Neural cell (in vitro differentiated cells): ENCODE measurements around the gene FLT3. TPM values are rescaled to one million over a fixed set of nuclear protein-coding genes. Genes with fewer than 3 reads are reported as not detected.

Experiments used
- H2AFZ ChIP-seq: fragments of 200-600, 300-800 bp; sonication (generic), shearing (Covaris generic); 2 replicates; pipeline ENCODE4 v1.6.0; 2014; ENCODE audit warnings: low read depth, mild to moderate bottlenecking, antibody characterized with exemption, low read length, moderate library complexity
- H3F3A ChIP-seq: fragments of 200-600 bp; shearing (Covaris generic); 2 replicates; pipeline ENCODE4 v1.6.1; 2016; ENCODE audit warnings: mild to moderate bottlenecking, moderate library complexity, mixed read lengths, antibody characterized with exemption, low read length; ENCODE audit not compliant: insufficient read depth, poor library complexity, severe bottlenecking
- H3K27ac ChIP-seq: fragments of 200-600, 300-800 bp; sonication (generic), shearing (Covaris generic); 2 replicates; pipeline ENCODE4 v1.5.1; 2014; ENCODE audit warnings: mild to moderate bottlenecking, low read length, moderate library complexity
- H3K27me3 ChIP-seq: fragments of 300-800, 200-600 bp; sonication (generic), shearing (Covaris generic); 2 replicates; pipeline ENCODE4 v1.6.0; 2014; ENCODE audit warnings: mild to moderate bottlenecking, low read depth, low read length, moderate library complexity; ENCODE audit not compliant: insufficient read depth
- H3K36me3 ChIP-seq: fragments of 300-800, 200-600 bp; sonication (generic), shearing (Covaris generic); 2 replicates; pipeline ENCODE4 v1.5.1; 2014; ENCODE audit warnings: mild to moderate bottlenecking, antibody characterized with exemption, low read length, moderate library complexity; ENCODE audit not compliant: insufficient read depth
- H3K4me2 ChIP-seq: fragments of 300-800, 200-600 bp; sonication (generic), shearing (Covaris generic); 2 replicates; pipeline ENCODE4 v1.6.0; 2014; ENCODE audit warnings: mild to moderate bottlenecking, low read length
- H3K4me3 ChIP-seq: fragments of 300-800, 200-600 bp; sonication (generic), shearing (Covaris generic); 2 replicates; pipeline ENCODE4 v1.5.1; 2014; ENCODE audit warnings: mild to moderate bottlenecking, low read length, moderate library complexity
- H3K79me2 ChIP-seq: fragments of 200-600 bp; shearing (Covaris generic); replicated peaks from 2 replicates; pipeline ENCODE4 v1.6.0; 2014; ENCODE audit warnings: mild to moderate bottlenecking, low read length, moderate library complexity; ENCODE audit not compliant: insufficient read depth
- H3K9ac ChIP-seq: fragments of 300-800, 200-600 bp; sonication (generic), shearing (Covaris generic); 2 replicates; pipeline ENCODE4 v1.6.1; 2016; ENCODE audit warnings: mild to moderate bottlenecking, low read length, mixed read lengths
- H3K9me2 ChIP-seq: fragments of 200-600 bp; shearing (Covaris generic); 2 replicates; pipeline ENCODE4 v1.6.1; 2016; ENCODE audit warnings: mild to moderate bottlenecking, low read length, mixed read lengths; ENCODE audit not compliant: insufficient read depth
- H3K9me3 ChIP-seq: fragments of 200-600, 300-800 bp; sonication (generic), shearing (Covaris generic); 2 replicates; pipeline ENCODE4 v1.6.1; 2016; ENCODE audit warnings: mild to moderate bottlenecking, mixed run types, low read length, moderate library complexity, mixed read lengths
- H4K20me1 ChIP-seq: fragments of 200-600 bp; shearing (Covaris generic); 2 replicates; pipeline ENCODE4 v1.6.1; 2016; ENCODE audit warnings: mild to moderate bottlenecking, mixed run types; ENCODE audit not compliant: insufficient read depth
- EP300 ChIP-seq: fragments of 450-650 bp; conservative IDR thresholded peaks from 2 replicates; pipeline ENCODE4 v1.6.1; 2014; ENCODE audit warnings: antibody characterized with exemption, mild to moderate bottlenecking, moderate library complexity; ENCODE audit not compliant: poor library complexity, severe bottlenecking
- EZH2 ChIP-seq: fragments of 200-600, 300-800 bp; shearing (Covaris generic), sonication (generic); IDR thresholded peaks from 2 replicates; pipeline ENCODE4 v1.6.1; 2014; ENCODE audit warnings: antibody characterized with exemption, low read length, borderline replicate concordance, mild to moderate bottlenecking; ENCODE audit not compliant: insufficient read depth, poor library complexity, severe bottlenecking
- MXI1 ChIP-seq: fragments of 450-650 bp; conservative IDR thresholded peaks from 2 replicates; pipeline ENCODE4 v1.6.1; 2014; ENCODE audit warnings: antibody characterized with exemption, mild to moderate bottlenecking; ENCODE audit not compliant: poor library complexity, severe bottlenecking
- POLR2AphosphoS5 ChIP-seq: IDR thresholded peaks from 2 replicates; pipeline ENCODE4 v1.6.1; 2012
- RAD21 ChIP-seq: fragments of 450-650 bp; conservative IDR thresholded peaks from 2 replicates; pipeline ENCODE4 v1.6.1; 2014; ENCODE audit warnings: antibody characterized with exemption, mild to moderate bottlenecking, moderate library complexity
- SMC3 ChIP-seq: fragments of 450-650 bp; conservative IDR thresholded peaks from 2 replicates; pipeline ENCODE4 v1.6.1; 2014; ENCODE audit warnings: antibody characterized with exemption, mild to moderate bottlenecking, moderate library complexity; ENCODE audit not compliant: poor library complexity
- TAF1 ChIP-seq: IDR thresholded peaks from 2 replicates; pipeline ENCODE4 v1.6.1; 2012; ENCODE audit warnings: low read depth
- polyA plus RNA-seq: library from polyadenylated mRNA; depleted of rRNA; stranded (reverse); fragments of >200 nt; gene quantifications from 2 replicates; pipeline ENCODE4 v1.2.3, GENCODE V29; 2014
- TF ChIP-seq, protein P1 (sequence below): fragments of 450-650 bp; IDR thresholded peaks from 2 replicates; pipeline ENCODE4 v1.5.1; 2014; ENCODE audit warnings: antibody characterized with exemption, mild to moderate bottlenecking, moderate library complexity; ENCODE audit not compliant: poor library complexity, severe bottlenecking
- TF ChIP-seq, protein P2 (sequence below): IDR thresholded peaks from 2 replicates; pipeline ENCODE4 v1.6.1; 2012; ENCODE audit warnings: borderline replicate concordance

Gene FLT3
- polyA plus RNA-seq, 1 donor from 2014 or later: 0.41 TPM

GRCh38 chr13:28077231-28077630 lies 23.1 kb downstream of the FLT3 start:
- H3K9me3 ChIP-seq: no peaks in the 10 kb centered on the region
- no peak overlapping the region for H3K27ac ChIP-seq
- H3K4me2 ChIP-seq: no peak overlapping the region
- no peaks in the 10 kb centered on the region for H3F3A ChIP-seq
- TF ChIP-seq SMC3: no peak
- TF ChIP-seq POLR2AphosphoS5: no peak
- no peak for TF ChIP-seq MXI1
- no peak for TF ChIP-seq EP300
- TF ChIP-seq RAD21: no peak
- TF ChIP-seq, protein P1, sequence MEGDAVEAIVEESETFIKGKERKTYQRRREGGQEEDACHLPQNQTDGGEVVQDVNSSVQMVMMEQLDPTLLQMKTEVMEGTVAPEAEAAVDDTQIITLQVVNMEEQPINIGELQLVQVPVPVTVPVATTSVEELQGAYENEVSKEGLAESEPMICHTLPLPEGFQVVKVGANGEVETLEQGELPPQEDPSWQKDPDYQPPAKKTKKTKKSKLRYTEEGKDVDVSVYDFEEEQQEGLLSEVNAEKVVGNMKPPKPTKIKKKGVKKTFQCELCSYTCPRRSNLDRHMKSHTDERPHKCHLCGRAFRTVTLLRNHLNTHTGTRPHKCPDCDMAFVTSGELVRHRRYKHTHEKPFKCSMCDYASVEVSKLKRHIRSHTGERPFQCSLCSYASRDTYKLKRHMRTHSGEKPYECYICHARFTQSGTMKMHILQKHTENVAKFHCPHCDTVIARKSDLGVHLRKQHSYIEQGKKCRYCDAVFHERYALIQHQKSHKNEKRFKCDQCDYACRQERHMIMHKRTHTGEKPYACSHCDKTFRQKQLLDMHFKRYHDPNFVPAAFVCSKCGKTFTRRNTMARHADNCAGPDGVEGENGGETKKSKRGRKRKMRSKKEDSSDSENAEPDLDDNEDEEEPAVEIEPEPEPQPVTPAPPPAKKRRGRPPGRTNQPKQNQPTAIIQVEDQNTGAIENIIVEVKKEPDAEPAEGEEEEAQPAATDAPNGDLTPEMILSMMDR: no peak
- TF ChIP-seq EZH2: no peak
- TF ChIP-seq TAF1: no peak
- TF ChIP-seq, protein P2, sequence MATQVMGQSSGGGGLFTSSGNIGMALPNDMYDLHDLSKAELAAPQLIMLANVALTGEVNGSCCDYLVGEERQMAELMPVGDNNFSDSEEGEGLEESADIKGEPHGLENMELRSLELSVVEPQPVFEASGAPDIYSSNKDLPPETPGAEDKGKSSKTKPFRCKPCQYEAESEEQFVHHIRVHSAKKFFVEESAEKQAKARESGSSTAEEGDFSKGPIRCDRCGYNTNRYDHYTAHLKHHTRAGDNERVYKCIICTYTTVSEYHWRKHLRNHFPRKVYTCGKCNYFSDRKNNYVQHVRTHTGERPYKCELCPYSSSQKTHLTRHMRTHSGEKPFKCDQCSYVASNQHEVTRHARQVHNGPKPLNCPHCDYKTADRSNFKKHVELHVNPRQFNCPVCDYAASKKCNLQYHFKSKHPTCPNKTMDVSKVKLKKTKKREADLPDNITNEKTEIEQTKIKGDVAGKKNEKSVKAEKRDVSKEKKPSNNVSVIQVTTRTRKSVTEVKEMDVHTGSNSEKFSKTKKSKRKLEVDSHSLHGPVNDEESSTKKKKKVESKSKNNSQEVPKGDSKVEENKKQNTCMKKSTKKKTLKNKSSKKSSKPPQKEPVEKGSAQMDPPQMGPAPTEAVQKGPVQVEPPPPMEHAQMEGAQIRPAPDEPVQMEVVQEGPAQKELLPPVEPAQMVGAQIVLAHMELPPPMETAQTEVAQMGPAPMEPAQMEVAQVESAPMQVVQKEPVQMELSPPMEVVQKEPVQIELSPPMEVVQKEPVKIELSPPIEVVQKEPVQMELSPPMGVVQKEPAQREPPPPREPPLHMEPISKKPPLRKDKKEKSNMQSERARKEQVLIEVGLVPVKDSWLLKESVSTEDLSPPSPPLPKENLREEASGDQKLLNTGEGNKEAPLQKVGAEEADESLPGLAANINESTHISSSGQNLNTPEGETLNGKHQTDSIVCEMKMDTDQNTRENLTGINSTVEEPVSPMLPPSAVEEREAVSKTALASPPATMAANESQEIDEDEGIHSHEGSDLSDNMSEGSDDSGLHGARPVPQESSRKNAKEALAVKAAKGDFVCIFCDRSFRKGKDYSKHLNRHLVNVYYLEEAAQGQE: no peak
- H3K79me2 ChIP-seq: no peaks in the 10 kb centered on the region
- no peaks in the 10 kb centered on the region for H3K9me2 ChIP-seq
- no peaks in the 10 kb centered on the region for H3K27me3 ChIP-seq
- no peaks in the 10 kb centered on the region for H4K20me1 ChIP-seq
- H3K36me3 ChIP-seq: no peaks in the 10 kb centered on the region
- H2AFZ ChIP-seq: no peak overlapping the region
- no peak overlapping the region for H3K9ac ChIP-seq
- no peak overlapping the region for H3K4me3 ChIP-seq

DNA sequence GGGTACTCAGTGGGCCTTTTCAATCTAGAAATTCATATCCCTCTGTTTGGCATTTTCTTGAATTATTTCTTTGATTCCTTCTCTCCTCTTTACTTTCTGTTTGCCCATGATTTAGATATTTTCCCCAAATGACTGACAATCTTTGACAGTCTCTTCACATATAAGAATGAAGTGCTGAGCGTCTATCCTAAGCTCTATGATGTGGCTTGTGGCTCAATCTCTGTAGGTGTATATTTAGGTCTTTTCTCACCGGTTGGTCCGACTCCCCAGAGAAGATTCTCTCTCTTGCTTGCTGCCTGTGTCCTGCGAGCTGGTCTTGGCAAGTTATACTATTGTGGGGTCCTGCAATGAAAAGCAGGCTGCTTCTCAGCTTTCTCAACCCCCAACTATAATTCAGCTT lies 29.0 kb downstream of the FLT3 start:
- TF ChIP-seq EP300 (no peak), TAF1 (no peak), RAD21 (no peak), MXI1 (no peak), EZH2 (no peak), SMC3 (no peak), POLR2AphosphoS5 (no peak)
- TF ChIP-seq, protein P2: no peak
- TF ChIP-seq, protein P1: no peak

More for the DNA sequence above, 29.0 kb downstream of the FLT3 start:
- Histone ChIP-seq H3K27me3 (no peaks in the 10 kb centered on the region), H3K9me2 (no peaks in the 10 kb centered on the region), H3K4me3 (no peak overlapping the region), H3K4me2 (no peak overlapping the region), H3F3A (no peaks in the 10 kb centered on the region), H2AFZ (no peak overlapping the region), H4K20me1 (no peaks in the 10 kb centered on the region), H3K36me3 (no peaks in the 10 kb centered on the region), H3K9me3 (no peaks in the 10 kb centered on the region), H3K27ac (no peak overlapping the region), H3K9ac (no peak overlapping the region), H3K79me2 (no peaks in the 10 kb centered on the region)
